ENCODE results near the gene ICOS. TPM values are rescaled to one million over a fixed set of nuclear protein-coding genes. Genes with fewer than 3 reads are reported as not detected.

ICOS gene, protein sequence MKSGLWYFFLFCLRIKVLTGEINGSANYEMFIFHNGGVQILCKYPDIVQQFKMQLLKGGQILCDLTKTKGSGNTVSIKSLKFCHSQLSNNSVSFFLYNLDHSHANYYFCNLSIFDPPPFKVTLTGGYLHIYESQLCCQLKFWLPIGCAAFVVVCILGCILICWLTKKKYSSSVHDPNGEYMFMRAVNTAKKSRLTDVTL
- 100 to 1,000 TPM; 145 to 196 TPM for total RNA-seq

DNA sequence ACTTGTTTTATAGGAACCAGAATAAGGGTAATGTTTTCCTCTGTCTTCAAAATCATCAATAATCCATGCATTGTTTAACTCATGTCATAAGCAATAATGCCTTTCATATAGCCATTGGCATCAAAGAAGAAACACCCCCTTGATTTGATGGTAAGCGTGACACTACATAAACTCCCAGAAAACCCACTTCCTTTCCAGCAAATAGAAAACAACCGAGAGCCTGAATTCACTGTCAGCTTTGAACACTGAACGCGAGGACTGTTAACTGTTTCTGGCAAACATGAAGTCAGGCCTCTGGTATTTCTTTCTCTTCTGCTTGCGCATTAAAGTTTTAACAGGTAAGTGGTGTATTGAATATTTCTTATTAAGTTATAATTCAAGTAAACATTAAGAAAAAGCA lies at the start of gene ICOS:
Gene ICOS, plus strand, starts transcription at position 229 of the 400 bp plus-strand sequence. Its CDS starts 52 bp downstream, at position 281.
- ATAC-seq (replicated peaks in 1 of 2): peak; percentile 55 to 66

DNA sequence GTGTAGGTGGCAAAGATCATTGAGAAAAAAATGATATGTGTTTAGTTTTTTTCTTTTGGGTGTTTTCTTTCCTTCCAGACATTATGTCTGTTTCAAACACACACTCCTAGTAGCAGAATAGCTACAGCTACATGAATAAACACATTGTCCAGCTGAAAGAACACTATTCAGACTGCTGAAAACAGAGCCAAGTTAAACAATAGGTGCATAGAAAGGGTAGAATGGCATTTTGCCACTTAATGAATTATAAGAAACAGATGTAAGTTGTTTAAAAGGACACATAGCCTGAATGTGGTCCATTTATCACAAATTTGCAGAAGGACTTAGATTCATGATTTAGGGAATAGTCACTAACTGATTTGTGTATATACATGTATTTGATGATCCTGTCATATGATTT lies 48.9 kb upstream of the ICOS start:
- Mint-ChIP-seq H3K9me3 (peaks cover 6 to 8% of the 10 kb centered on the region in 2 donors), H3K36me3 (ENCODE audit: insufficient read depth in 2 of 2) (peaks cover 2 to 7% of the 10 kb centered on the region in 2 donors), H3K27ac (peak overlapping the region; percentile 87), H3K27me3 (ENCODE audit: low read depth) (no peaks in the 10 kb centered on the region), H3K4me1 (ENCODE audit: low read depth) (peaks cover 94% of the 10 kb centered on the region), H3K4me3 (peak overlapping the region in 1 of 2 donors; percentile 62)
- DNase-seq (no peak), ATAC-seq (replicated peaks in 1 of 2) (no peak)

More for the DNA sequence above, at the start of gene ICOS:
- peak within 1 kb of the TSS; percentile 91 to 99 for H3K4me3 Mint-ChIP-seq
- H3K9me3 Mint-ChIP-seq: peaks cover 0 to 3% of the 10 kb centered on the region in 2 donors
- peak within 1 kb of the TSS; percentile 100 for H3K27ac Mint-ChIP-seq
- peaks cover 35 to 62% of the 10 kb centered on the region in 2 donors for H3K36me3 Mint-ChIP-seq (ENCODE audit: insufficient read depth in 2 of 2)
- H3K4me1 Mint-ChIP-seq (ENCODE audit: low read depth): peaks cover 58% of the 10 kb centered on the region
- H3K27me3 Mint-ChIP-seq (ENCODE audit: low read depth): no peaks in the 10 kb centered on the region
- peak; percentile 56 to 58 for DNase-seq

DNA sequence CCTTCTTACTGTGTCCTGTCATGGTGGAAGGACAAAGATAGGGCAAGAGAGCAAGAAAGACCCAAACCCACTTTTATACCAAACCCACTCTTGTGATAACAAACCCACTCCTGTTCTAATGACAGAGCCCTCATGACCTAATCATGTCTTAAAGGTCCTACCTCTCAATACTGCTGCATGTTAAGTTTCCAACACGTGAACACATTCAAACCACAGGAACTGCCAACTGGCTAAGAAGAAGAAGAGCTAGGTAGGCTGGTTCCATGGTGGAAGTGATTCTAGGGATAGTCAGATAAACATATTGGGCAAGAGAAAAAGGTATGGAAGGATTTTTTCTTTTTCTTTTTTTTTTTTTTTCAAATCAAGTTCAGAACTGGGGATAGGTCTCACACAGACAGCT lies 47.0 kb upstream of the ICOS start:
- Mint-ChIP-seq H3K4me3 (peak overlapping the region; percentile 56 to 63), H3K27ac (peak overlapping the region; percentile 85)

DNA sequence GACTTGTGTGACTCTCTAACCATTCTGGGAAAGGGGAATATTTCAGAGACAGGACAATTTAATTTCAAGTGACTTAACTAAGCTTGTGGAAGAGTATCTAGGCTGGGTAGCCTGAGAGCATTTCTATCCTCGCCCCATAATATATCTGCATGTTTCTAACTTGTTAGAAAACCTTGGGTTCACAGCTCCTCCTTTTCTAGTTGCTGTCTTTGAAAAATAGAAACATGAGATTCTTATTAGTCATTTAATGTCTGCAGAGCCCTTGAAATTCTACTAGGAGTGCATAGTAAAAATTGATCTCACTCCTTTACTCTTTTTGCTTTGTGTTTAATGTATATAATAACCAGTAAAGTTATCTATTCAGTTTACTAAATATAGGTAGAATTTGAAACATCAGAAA lies 46.6 kb upstream of the ICOS start:
- Mint-ChIP-seq H3K36me3 (ENCODE audit: insufficient read depth in 2 of 2) (peaks cover 2 to 7% of the 10 kb centered on the region in 2 donors), H3K4me1 (ENCODE audit: low read depth) (peaks cover 95% of the 10 kb centered on the region), H3K27me3 (ENCODE audit: low read depth) (no peaks in the 10 kb centered on the region), H3K27ac (peak overlapping the region; percentile 85), H3K4me3 (peak overlapping the region; percentile 56 to 63), H3K9me3 (peaks cover 6 to 8% of the 10 kb centered on the region in 2 donors)
- ATAC-seq (replicated peaks in 1 of 2) (no peak), DNase-seq (no peak)

More for the DNA sequence above, 47.0 kb upstream of the ICOS start:
- ATAC-seq (replicated peaks in 1 of 2) (no peak), DNase-seq (no peak)
- Mint-ChIP-seq H3K4me1 (ENCODE audit: low read depth) (peaks cover 95% of the 10 kb centered on the region), H3K9me3 (peaks cover 6 to 8% of the 10 kb centered on the region in 2 donors), H3K27me3 (ENCODE audit: low read depth) (no peaks in the 10 kb centered on the region), H3K36me3 (ENCODE audit: insufficient read depth in 2 of 2) (peaks cover 2 to 7% of the 10 kb centered on the region in 2 donors)

DNA sequence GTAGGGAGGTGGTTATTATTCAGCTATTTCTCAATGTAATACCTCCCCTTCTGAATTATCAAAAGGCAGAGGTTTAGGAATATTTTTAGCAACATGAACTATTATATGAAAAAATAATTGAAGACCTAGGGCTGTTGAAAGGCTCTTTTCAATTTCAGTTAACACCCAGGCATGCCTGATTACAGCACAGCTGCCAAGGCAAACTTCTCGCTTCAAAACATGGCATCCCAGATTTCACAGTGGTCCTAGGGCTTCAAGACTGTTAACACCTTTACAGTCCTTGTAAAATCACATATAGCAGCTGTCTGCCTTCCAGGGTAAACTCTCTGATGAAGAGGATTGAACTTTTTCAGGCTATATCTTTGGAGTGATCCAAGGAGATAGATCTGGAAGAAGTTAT lies 45.8 kb upstream of the ICOS start:
- peaks cover 6 to 8% of the 10 kb centered on the region in 2 donors for H3K9me3 Mint-ChIP-seq
- peaks cover 95% of the 10 kb centered on the region for H3K4me1 Mint-ChIP-seq (ENCODE audit: low read depth)
- H3K4me3 Mint-ChIP-seq: peak overlapping the region; percentile 56 to 63
- no peak for DNase-seq
- ATAC-seq (replicated peaks in 1 of 2): no peak
- peaks cover 2 to 7% of the 10 kb centered on the region in 2 donors for H3K36me3 Mint-ChIP-seq (ENCODE audit: insufficient read depth in 2 of 2)
- no peaks in the 10 kb centered on the region for H3K27me3 Mint-ChIP-seq (ENCODE audit: low read depth)
- H3K27ac Mint-ChIP-seq: peak overlapping the region; percentile 85

DNA sequence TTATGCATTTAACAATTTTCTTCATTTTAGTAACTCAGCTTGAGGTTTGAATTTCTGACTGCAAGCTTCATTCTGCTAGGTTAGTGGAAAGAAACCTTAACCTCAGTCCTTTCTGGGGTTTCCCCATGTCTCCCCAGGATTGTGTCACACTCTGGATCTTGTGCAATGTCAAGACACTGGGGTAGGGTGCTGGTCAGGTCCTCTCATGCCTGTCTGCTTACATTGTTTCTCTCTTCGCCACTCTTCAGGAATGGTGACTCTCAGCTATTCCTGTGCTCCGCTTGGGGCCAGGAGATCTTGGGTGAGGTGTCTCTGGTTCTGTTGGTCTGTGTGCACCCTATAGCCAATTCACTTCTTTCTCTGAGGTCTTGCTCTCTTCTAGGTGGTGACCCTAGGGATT lies 45.1 kb upstream of the ICOS start:
- Mint-ChIP-seq H3K27me3 (ENCODE audit: low read depth) (no peaks in the 10 kb centered on the region), H3K4me3 (peak overlapping the region; percentile 56 to 63), H3K9me3 (peaks cover 6 to 8% of the 10 kb centered on the region in 2 donors), H3K36me3 (ENCODE audit: insufficient read depth in 2 of 2) (peaks cover 2 to 7% of the 10 kb centered on the region in 2 donors), H3K27ac (peak overlapping the region; percentile 85), H3K4me1 (ENCODE audit: low read depth) (peaks cover 93% of the 10 kb centered on the region)
- ATAC-seq (replicated peaks in 1 of 2) (peak; percentile 71 to 75), DNase-seq (peak; percentile 83)

DNA sequence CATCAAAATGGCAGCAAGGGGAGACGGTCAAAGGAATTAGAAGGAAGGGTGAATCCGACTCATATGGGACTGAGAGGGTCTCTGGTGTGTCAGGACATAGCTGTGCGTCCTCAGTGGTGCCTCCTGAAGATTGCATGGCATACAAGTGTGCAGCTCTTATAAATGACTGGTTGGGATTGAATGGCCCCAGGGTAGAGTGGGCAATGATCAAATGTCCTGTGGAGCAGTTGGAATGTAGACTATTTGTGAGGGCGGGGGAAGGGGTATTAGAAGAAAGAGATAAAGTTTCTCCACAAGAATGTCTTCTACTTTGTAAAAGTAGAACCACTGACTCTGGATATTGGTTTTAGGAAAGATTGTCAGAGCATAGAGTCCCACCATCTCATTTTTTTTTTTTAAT lies 44.4 kb upstream of the ICOS start:
- Mint-ChIP-seq H3K36me3 (ENCODE audit: insufficient read depth in 2 of 2) (peaks cover 2 to 7% of the 10 kb centered on the region in 2 donors), H3K4me3 (peak overlapping the region; percentile 8 to 56), H3K9me3 (peaks cover 6 to 8% of the 10 kb centered on the region in 2 donors), H3K4me1 (ENCODE audit: low read depth) (peaks cover 93% of the 10 kb centered on the region), H3K27me3 (ENCODE audit: low read depth) (no peaks in the 10 kb centered on the region), H3K27ac (peak overlapping the region; percentile 85)
- DNase-seq (no peak), ATAC-seq (replicated peaks in 1 of 2) (no peak)

DNA sequence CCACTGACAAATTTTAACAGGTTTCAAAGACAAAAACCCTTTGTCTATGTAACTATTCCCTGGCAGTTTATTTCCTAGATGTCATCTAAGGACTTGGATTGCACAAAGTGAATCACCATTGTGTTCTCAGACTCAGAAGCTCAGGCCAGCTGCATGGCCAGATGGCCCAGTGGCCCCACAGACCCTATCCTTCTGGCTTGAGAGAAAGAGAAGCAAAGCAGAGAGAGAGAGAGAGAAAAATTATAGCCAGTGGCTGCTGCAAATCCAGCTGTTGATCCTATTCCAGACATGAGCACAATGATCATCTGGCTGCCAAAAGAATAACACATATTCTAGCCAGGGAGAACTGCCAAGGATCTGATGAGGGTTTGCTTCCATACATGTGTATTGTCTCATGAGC lies 43.2 kb upstream of the ICOS start:
- Mint-ChIP-seq H3K36me3 (ENCODE audit: insufficient read depth in 2 of 2) (peaks cover 2 to 7% of the 10 kb centered on the region in 2 donors), H3K4me3 (peak overlapping the region; percentile 44 to 65), H3K9me3 (peaks cover 5% of the 10 kb centered on the region in 2 donors), H3K27me3 (ENCODE audit: low read depth) (no peaks in the 10 kb centered on the region), H3K4me1 (ENCODE audit: low read depth) (peaks cover 93% of the 10 kb centered on the region), H3K27ac (peak overlapping the region; percentile 88)
- no peak for ATAC-seq (replicated peaks in 1 of 2)
- DNase-seq: no peak

DNA sequence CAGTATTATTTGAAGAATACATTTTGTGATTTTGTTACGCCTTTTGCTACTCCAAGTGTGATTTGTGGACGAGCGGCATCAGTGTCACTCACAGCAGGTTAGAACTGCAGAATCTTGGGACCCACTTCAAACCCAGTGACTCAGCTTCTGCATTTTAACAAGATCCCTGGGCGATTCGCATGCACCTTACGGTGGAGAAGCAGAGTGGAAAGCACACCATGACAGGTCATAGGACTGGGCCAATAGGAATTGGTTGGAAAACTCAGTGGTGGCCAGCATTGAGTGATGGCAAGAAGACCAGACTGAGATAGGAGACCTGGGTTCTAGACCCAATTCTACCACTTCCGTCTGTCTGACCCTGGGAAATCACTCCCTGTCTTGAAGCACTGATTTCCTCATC lies 42.7 kb upstream of the ICOS start:
- DNase-seq (peak in 1 of 2 donors; percentile 37), ATAC-seq (replicated peaks in 1 of 2) (peak; percentile 3 to 11)
- peaks cover 93% of the 10 kb centered on the region for H3K4me1 Mint-ChIP-seq (ENCODE audit: low read depth)
- H3K9me3 Mint-ChIP-seq: peaks cover 4 to 5% of the 10 kb centered on the region in 2 donors
- peak overlapping the region; percentile 88 for H3K27ac Mint-ChIP-seq
- peak overlapping the region; percentile 44 to 59 for H3K4me3 Mint-ChIP-seq
- H3K36me3 Mint-ChIP-seq (ENCODE audit: insufficient read depth in 2 of 2): peaks cover 2 to 6% of the 10 kb centered on the region in 2 donors
- no peaks in the 10 kb centered on the region for H3K27me3 Mint-ChIP-seq (ENCODE audit: low read depth)

DNA sequence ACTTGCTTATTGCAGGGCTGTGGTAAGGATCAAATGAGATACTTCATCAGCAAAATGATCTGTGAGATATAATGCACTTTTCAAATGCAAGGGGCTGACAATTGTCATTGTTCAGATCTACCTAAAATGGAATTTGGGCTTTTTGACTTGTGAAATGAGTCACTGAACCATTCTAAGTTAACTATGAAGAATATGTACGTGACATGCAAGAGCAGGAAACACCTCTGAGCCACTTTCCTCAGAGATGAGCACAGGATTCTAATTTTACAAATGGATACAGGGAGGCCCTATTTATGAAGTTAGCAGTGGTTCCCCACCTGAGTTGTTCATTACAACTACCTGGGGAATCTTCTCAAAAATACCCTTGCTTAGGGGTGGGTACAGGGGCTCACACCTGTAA lies 42.3 kb upstream of the ICOS start:
- Mint-ChIP-seq H3K9me3 (peaks cover 4 to 5% of the 10 kb centered on the region in 2 donors), H3K36me3 (ENCODE audit: insufficient read depth in 2 of 2) (peaks cover 2 to 7% of the 10 kb centered on the region in 2 donors), H3K4me1 (ENCODE audit: low read depth) (peaks cover 93% of the 10 kb centered on the region), H3K27me3 (ENCODE audit: low read depth) (no peaks in the 10 kb centered on the region), H3K4me3 (peak overlapping the region; percentile 44 to 59), H3K27ac (peak overlapping the region; percentile 88)
- ATAC-seq (replicated peaks in 1 of 2): peak; percentile 58 to 59
- peak in 1 of 2 donors; percentile 34 for DNase-seq

DNA sequence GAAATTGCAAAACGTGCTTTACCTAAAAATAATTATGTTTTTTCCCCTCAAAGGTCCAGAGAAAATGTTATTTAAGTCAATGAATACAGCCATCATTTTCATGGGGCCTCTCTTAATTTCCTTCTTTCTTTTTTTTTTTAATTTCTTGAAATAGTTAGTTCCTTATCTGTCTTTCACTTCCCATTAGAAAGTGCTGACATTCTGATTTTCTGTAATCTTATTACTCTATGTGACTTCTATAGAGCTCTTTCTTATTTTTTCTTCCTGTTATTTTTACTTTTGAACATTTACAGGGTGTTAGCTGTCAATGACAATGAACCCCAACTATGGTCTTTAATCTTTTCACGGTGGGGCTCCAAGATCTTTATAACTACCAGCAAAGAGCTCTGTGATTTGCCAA lies 39.0 kb upstream of the ICOS start:
- Mint-ChIP-seq H3K4me1 (ENCODE audit: low read depth) (peaks cover 66% of the 10 kb centered on the region), H3K36me3 (ENCODE audit: insufficient read depth in 2 of 2) (peaks cover 14 to 19% of the 10 kb centered on the region in 2 donors), H3K4me3 (peak overlapping the region in 1 of 2 donors; percentile 63), H3K27ac (peak overlapping the region; percentile 73), H3K9me3 (peaks cover 11 to 12% of the 10 kb centered on the region in 2 donors), H3K27me3 (ENCODE audit: low read depth) (no peaks in the 10 kb centered on the region)
- ATAC-seq (replicated peaks in 1 of 2) (no peak), DNase-seq (no peak)

DNA sequence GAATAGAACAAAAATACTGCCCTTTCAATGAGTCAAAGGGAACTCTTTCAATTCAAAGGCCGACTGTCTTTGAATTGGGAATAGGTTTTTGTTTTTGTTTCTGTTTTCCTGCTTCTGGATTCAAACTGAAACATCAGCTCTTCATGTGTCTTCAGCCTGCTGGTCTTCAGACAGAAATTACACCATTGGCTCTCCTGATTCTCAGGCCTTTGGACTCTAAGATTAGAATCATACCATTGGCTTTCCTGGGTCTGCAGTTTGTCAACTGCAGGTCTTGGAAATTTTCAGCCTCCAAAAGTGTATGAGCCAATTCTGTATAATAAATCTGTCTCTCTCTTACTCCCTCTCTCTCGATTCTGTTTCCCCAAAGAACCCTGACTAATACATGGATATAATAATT lies 37.9 kb upstream of the ICOS start:
- Mint-ChIP-seq H3K27ac (peak overlapping the region; percentile 89), H3K4me3 (peak overlapping the region in 1 of 2 donors; percentile 63)

DNA sequence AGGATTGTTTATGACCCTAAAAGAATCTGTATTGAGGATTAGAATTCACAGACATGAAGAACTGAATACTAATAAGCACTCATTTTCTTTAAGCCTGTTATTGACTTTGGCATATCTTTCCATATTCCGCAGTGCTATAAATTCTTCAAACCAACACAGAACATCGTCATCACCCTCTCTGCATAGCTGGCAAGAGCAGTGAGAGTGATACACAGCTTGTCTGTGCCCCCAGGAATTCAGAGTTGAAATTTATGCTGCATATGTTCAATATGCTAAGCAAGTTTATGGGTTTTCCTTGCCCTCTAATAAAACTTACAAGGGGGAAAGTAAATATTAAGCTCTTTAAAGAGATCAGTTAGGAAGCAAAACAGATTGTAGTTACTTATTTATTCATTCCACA lies 36.3 kb upstream of the ICOS start:
- ATAC-seq (replicated peaks in 1 of 2) (no peak), DNase-seq (no peak)
- no peaks in the 10 kb centered on the region for H3K27me3 Mint-ChIP-seq (ENCODE audit: low read depth)
- peaks cover 19 to 25% of the 10 kb centered on the region in 2 donors for H3K36me3 Mint-ChIP-seq (ENCODE audit: insufficient read depth in 2 of 2)
- peaks cover 12 to 13% of the 10 kb centered on the region in 2 donors for H3K9me3 Mint-ChIP-seq
- no peak overlapping the region for H3K27ac Mint-ChIP-seq
- H3K4me3 Mint-ChIP-seq: no peak overlapping the region
- peaks cover 44% of the 10 kb centered on the region for H3K4me1 Mint-ChIP-seq (ENCODE audit: low read depth)

More for the DNA sequence above, 37.9 kb upstream of the ICOS start:
- DNase-seq (no peak), ATAC-seq (replicated peaks in 1 of 2) (no peak)
- Mint-ChIP-seq H3K27me3 (ENCODE audit: low read depth) (no peaks in the 10 kb centered on the region), H3K36me3 (ENCODE audit: insufficient read depth in 2 of 2) (peaks cover 15 to 25% of the 10 kb centered on the region in 2 donors), H3K4me1 (ENCODE audit: low read depth) (peaks cover 60% of the 10 kb centered on the region), H3K9me3 (peaks cover 11 to 12% of the 10 kb centered on the region in 2 donors)
